Loucy (cell line): Measurements from ENCODE around the gene FGF14.

Source experiments
- H2AFZ ChIP-seq: fragments of 200-600 bp; sonication (generic); 2 replicates; pipeline ENCODE4 v1.6.0; 2016; ENCODE audit warnings: antibody characterized with exemption, mild to moderate bottlenecking, low read length, moderate library complexity
- H3F3A ChIP-seq: fragments of 200-600 bp; 2 replicates; pipeline ENCODE4 v1.6.0; 2016; ENCODE audit warnings: antibody characterized with exemption, low read depth, mild to moderate bottlenecking
- H3K27me3 ChIP-seq: fragments of 200-600 bp; sonication (generic); 2 replicates; pipeline ENCODE4 v1.6.1; 2014; ENCODE audit warnings: low read length, mild to moderate bottlenecking; ENCODE audit not compliant: insufficient read depth, poor library complexity, severe bottlenecking
- H3K36me3 ChIP-seq: fragments of 200-600 bp; sonication (generic); 2 replicates; pipeline ENCODE4 v1.6.1; 2016; ENCODE audit warnings: low read length; ENCODE audit not compliant: insufficient read depth
- H3K4me1 ChIP-seq: fragments of 200-600 bp; sonication (generic); 2 replicates; pipeline ENCODE4 v1.5.1; 2014; ENCODE audit warnings: low read length, mild to moderate bottlenecking; ENCODE audit not compliant: insufficient read depth, poor library complexity, severe bottlenecking
- H3K4me2 ChIP-seq: fragments of 200-600 bp; sonication (generic); 2 replicates; pipeline ENCODE4 v1.6.0; 2014; ENCODE audit warnings: antibody characterized with exemption, low read length, low read depth, mild to moderate bottlenecking; ENCODE audit not compliant: poor library complexity, severe bottlenecking
- H3K4me3 ChIP-seq: fragments of 200-600 bp; sonication (generic); 2 replicates; pipeline ENCODE4 v1.5.1; 2014; ENCODE audit warnings: low read length, mild to moderate bottlenecking, mixed read lengths; ENCODE audit not compliant: poor library complexity, severe bottlenecking
- H3K79me2 ChIP-seq: fragments of 200-600 bp; sonication (generic); 2 replicates; pipeline ENCODE4 v1.6.1; 2014; ENCODE audit warnings: low read length; ENCODE audit not compliant: insufficient read depth
- H3K9ac ChIP-seq: fragments of 200-600 bp; sonication (generic); 2 replicates; pipeline ENCODE4 v1.6.0; 2014; ENCODE audit warnings: mild to moderate bottlenecking, low read depth, low read length, moderate library complexity; ENCODE audit not compliant: poor library complexity, severe bottlenecking
- H3K9me2 ChIP-seq: fragments of 200-600 bp; sonication (generic); replicated peaks from 2 replicates; pipeline ENCODE4 v1.6.1; 2016; ENCODE audit warnings: low read depth, low read length, mixed read lengths
- H3K9me3 ChIP-seq: fragments of 200-600 bp; sonication (generic); 2 replicates; pipeline ENCODE4 v1.6.1; 2014; ENCODE audit warnings: mild to moderate bottlenecking, antibody characterized with exemption, low read length, low read depth; ENCODE audit not compliant: insufficient read depth
- H4K20me1 ChIP-seq: fragments of 200-600 bp; sonication (generic); 2 replicates; pipeline ENCODE4 v1.6.0; 2014; ENCODE audit warnings: antibody characterized with exemption, low read length, mild to moderate bottlenecking; ENCODE audit not compliant: insufficient read depth, poor library complexity, severe bottlenecking
- EZH2phosphoT487 ChIP-seq: fragments of 200-600 bp; IDR thresholded peaks from 2 replicates; pipeline ENCODE4 v1.6.1; 2018; ENCODE audit warnings: antibody characterized with exemption, mild to moderate bottlenecking, moderate library complexity, borderline replicate concordance
- TF ChIP-seq, protein P1 (sequence below): fragments of 200-600 bp; sonication (generic); conservative IDR thresholded peaks from 2 replicates; pipeline ENCODE4 v1.5.1; 2014; ENCODE audit warnings: mild to moderate bottlenecking, antibody characterized with exemption, low read length

FGF14 gene

DNA sequence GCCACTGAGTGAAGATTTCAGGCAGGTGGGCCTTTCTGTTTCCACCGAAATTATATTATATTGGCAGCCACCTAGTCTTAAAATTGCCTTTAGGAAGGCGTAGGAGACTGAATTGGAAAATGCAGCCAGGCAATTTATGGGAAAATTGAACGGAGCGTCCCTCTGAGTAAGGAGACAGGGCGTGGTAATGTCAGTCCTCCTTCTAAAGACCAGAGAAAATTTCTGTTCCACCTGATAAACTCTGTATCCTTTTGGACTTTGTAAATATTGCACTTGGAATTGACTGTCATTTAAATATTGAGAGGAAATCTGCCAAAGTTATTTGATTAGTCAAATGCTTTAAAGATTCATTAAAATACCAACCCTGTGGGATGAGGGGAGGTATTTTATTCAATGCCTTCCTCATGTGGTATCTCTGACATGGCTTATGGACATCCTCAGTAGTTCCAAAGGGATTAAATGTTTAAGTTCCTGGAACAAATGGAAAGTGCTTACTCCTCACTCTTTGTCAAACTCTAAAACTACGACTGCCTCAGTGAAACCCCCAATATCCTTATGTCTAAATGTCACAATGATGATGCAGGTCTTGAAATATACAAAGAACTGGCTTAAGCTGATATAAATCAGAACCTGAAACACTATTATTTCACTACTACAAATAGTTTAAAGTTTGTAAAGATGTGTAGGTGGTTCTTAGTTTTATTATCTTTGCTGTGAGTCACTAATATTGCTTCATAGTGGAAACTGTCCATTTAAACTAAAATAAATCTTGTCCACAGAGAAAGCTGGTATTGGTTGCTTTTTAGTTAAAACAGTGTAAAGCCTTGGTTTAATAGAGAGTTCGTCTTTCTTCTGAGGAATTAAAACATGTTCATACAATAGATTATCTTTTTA is 203.2 kb downstream of the FGF14 start:
- no peak for TF ChIP-seq EZH2phosphoT487
- TF ChIP-seq, protein P1, sequence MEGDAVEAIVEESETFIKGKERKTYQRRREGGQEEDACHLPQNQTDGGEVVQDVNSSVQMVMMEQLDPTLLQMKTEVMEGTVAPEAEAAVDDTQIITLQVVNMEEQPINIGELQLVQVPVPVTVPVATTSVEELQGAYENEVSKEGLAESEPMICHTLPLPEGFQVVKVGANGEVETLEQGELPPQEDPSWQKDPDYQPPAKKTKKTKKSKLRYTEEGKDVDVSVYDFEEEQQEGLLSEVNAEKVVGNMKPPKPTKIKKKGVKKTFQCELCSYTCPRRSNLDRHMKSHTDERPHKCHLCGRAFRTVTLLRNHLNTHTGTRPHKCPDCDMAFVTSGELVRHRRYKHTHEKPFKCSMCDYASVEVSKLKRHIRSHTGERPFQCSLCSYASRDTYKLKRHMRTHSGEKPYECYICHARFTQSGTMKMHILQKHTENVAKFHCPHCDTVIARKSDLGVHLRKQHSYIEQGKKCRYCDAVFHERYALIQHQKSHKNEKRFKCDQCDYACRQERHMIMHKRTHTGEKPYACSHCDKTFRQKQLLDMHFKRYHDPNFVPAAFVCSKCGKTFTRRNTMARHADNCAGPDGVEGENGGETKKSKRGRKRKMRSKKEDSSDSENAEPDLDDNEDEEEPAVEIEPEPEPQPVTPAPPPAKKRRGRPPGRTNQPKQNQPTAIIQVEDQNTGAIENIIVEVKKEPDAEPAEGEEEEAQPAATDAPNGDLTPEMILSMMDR, result no peak
- Histone ChIP-seq H3K4me2 (no peak overlapping the region), H4K20me1 (no peaks in the 10 kb centered on the region)

DNA sequence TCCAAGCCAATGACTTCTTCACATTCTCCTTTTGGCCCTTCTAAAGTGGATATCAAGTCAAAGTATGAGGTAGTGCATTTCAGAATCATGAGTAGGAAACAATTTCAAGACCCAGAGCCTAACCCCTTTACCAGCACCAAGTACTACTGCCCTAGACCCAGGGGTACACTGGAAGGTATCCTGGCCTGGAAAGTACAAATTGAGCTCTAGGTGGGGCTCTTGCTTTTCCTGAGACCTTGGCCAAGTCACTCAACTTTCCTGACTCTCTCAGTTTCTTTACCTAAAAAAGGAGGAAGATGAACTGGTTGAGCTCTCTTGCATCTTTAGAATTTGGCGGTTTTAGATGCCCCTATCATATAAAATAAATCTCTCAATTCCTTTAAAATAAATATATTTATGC is 204.7 kb downstream of the FGF14 start:
- TF ChIP-seq EZH2phosphoT487, result no peak
- TF ChIP-seq, protein P1, result no peak
- Histone ChIP-seq H4K20me1 (no peaks in the 10 kb centered on the region), H3K79me2 (no peaks in the 10 kb centered on the region), H3K4me3 (no peak overlapping the region), H3K36me3 (no peaks in the 10 kb centered on the region), H3K4me1 (no peaks in the 10 kb centered on the region), H3K9me2 (no peaks in the 10 kb centered on the region), H3K9me3 (no peaks in the 10 kb centered on the region), H2AFZ (no peak overlapping the region), H3K27me3 (no peaks in the 10 kb centered on the region), H3F3A (no peaks in the 10 kb centered on the region), H3K9ac (no peak overlapping the region), H3K4me2 (no peak overlapping the region)

More for the DNA sequence above, 203.2 kb downstream of the FGF14 start:
- Histone ChIP-seq H3F3A (no peaks in the 10 kb centered on the region), H3K9me2 (no peaks in the 10 kb centered on the region), H2AFZ (no peak overlapping the region), H3K4me1 (no peaks in the 10 kb centered on the region), H3K9ac (no peak overlapping the region), H3K27me3 (no peaks in the 10 kb centered on the region), H3K79me2 (no peaks in the 10 kb centered on the region), H3K4me3 (no peak overlapping the region), H3K36me3 (no peaks in the 10 kb centered on the region), H3K9me3 (no peaks in the 10 kb centered on the region)

DNA sequence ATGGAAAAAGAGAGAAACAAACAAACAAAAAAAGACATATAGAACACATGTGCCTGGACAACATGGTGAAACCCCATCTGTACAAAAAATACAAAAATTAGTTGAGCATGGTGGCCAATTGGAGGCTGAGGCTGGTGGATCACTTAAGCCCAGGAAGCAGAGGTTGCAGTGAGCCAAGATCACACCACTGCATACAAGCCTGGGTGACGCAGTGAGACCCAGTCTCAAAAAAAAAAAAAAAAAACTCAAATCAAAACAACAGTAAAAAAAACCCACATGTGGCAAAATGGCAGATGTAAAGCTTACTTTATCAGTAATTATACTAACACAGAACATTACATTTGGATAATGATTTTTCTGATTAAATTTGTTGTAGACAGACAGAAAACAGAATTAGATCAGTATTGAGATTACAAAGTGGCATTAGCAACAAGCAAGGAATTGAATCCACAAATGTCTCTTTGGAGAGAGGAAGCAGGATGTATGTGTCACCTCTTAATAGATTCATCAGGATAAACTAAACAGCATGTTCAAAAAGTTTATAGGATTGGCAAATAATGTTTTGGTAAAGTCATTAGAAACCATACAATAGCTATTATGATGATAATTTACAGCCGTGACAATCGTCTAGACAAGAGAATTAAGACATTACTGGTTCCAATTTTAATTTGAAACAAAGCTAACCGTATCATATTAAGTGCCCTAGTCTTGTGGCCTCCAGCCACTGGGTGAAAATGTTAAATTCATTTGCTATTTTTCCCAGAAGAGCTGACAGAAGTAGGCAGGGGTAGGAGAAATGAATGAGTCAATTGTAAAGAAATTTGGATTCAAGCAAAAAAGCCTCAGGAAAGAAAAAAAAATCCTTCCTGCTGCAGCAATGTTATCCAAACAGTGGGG is 206.0 kb downstream of the FGF14 start:
- no peak overlapping the region for H3K4me2 ChIP-seq
- H3K36me3 ChIP-seq, result no peaks in the 10 kb centered on the region
- no peak overlapping the region for H3K9ac ChIP-seq
- H2AFZ ChIP-seq, result no peak overlapping the region
- no peaks in the 10 kb centered on the region for H4K20me1 ChIP-seq
- 0 out of 2 replicates have a peak, but pooled peaks cover 3% of the 10 kb centered on the region for H3K9me3 ChIP-seq
- no peaks in the 10 kb centered on the region for H3K27me3 ChIP-seq
- no peak for TF ChIP-seq EZH2phosphoT487
- TF ChIP-seq, protein P1, result no peak
- no peaks in the 10 kb centered on the region for H3K79me2 ChIP-seq
- no peak overlapping the region for H3K4me3 ChIP-seq
- no peaks in the 10 kb centered on the region for H3K4me1 ChIP-seq
- no peaks in the 10 kb centered on the region for H3K9me2 ChIP-seq
- no peaks in the 10 kb centered on the region for H3F3A ChIP-seq
